Liver (tissue), 9 donors: ENCODE results near the gene STAT1. TPM values are rescaled to one million over a fixed set of nuclear protein-coding genes. Genes with fewer than 3 reads are reported as not detected.

Experiments
- DNase-seq: peaks from one replicate; pipeline ENCODE4 v3.0.0-alpha.2; 2017; ENCODE audit warnings: low spot score
- H3K27ac ChIP-seq, 2 donors: one replicate each; pipeline ENCODE4 v1.7.0; 2013; ENCODE audit warnings: inconsistent platforms in 2 of 2, low read length in 2 of 2, control low read depth in 1 of 2, low read depth in 1 of 2, mild to moderate bottlenecking in 1 of 2
- H3K27me3 ChIP-seq, 4 donors: one replicate each; pipeline versions ENCODE4 v1.6.1 to v1.7.0; 2013; ENCODE audit warnings: low read length in 3 of 4, inconsistent platforms in 1 of 4, mild to moderate bottlenecking in 1 of 4, moderate library complexity in 1 of 4; ENCODE audit not compliant: control insufficient read depth in 4 of 4, insufficient read depth in 4 of 4
- H3K36me3 ChIP-seq, 4 donors: one replicate each; pipeline versions ENCODE4 v1.6.1 to v1.7.0; 2013; ENCODE audit warnings: low read length in 3 of 4, mild to moderate bottlenecking in 3 of 4, low read depth in 1 of 4, moderate library complexity in 1 of 4; ENCODE audit not compliant: control insufficient read depth in 4 of 4, insufficient read depth in 3 of 4
- H3K4me1 ChIP-seq, 4 donors: one replicate each; pipeline versions ENCODE4 v1.6.1 to v1.7.0; 2013; ENCODE audit warnings: low read length in 3 of 4, mild to moderate bottlenecking in 3 of 4, moderate library complexity in 1 of 4; ENCODE audit not compliant: control insufficient read depth in 4 of 4, insufficient read depth in 4 of 4
- H3K4me3 ChIP-seq, 3 donors: one replicate each; pipeline versions ENCODE4 v1.6.1 to v1.7.0; 2013; ENCODE audit warnings: low read length in 3 of 3, control low read depth in 1 of 3, low read depth in 1 of 3, mild to moderate bottlenecking in 1 of 3
- H3K9ac ChIP-seq, 2 donors: one replicate each; pipeline ENCODE4 v1.7.0; 2013; ENCODE audit warnings: low read length in 2 of 2, mild to moderate bottlenecking in 2 of 2, moderate library complexity in 2 of 2, control low read depth in 1 of 2, low read depth in 1 of 2
- H3K9me3 ChIP-seq, 4 donors: one replicate each; pipeline versions ENCODE4 v1.6.1 to v1.7.0; 2013; ENCODE audit warnings: low read length in 3 of 4; ENCODE audit not compliant: control insufficient read depth in 4 of 4
- EGR1 ChIP-seq, 2 donors: IDR thresholded peaks; 2 replicates each; pipeline ENCODE4 v1.6.1; 2016 to 2018; ENCODE audit warnings: antibody characterized with exemption in 2 of 2, low read depth in 2 of 2
- FOXA1 ChIP-seq: IDR thresholded peaks from 2 replicates; pipeline ENCODE4 v1.6.1; 2016; ENCODE audit warnings: antibody characterized with exemption
- FOXA2 ChIP-seq: IDR thresholded peaks from 2 replicates; pipeline ENCODE4 v1.6.1; 2016; ENCODE audit warnings: antibody characterized with exemption
- GABPA ChIP-seq, 2 donors: IDR thresholded peaks in 1 of 2; conservative IDR thresholded peaks in 1 of 2; 2 replicates each; pipeline ENCODE4 v1.6.1; 2016; ENCODE audit warnings: antibody characterized with exemption in 2 of 2, mild to moderate bottlenecking in 1 of 2, moderate library complexity in 1 of 2
- HNF4A ChIP-seq, 2 donors: conservative IDR thresholded peaks; 2 replicates each; pipeline ENCODE4 v1.6.1; 2016; ENCODE audit warnings: antibody characterized with exemption in 2 of 2, mild to moderate bottlenecking in 2 of 2
- HNF4G ChIP-seq: IDR thresholded peaks from 2 replicates; pipeline ENCODE4 v1.6.1; 2016; ENCODE audit warnings: antibody characterized with exemption
- JUND ChIP-seq, 2 donors: IDR thresholded peaks; 2 replicates each; pipeline ENCODE4 v1.6.1; 2016; ENCODE audit warnings: antibody characterized with exemption in 2 of 2
- NR2F2 ChIP-seq: IDR thresholded peaks from 2 replicates; pipeline ENCODE4 v1.6.1; 2016; ENCODE audit warnings: antibody characterized with exemption
- RAD21 ChIP-seq, 2 donors: IDR thresholded peaks; 2 replicates each; pipeline ENCODE4 v1.6.1; 2016; ENCODE audit warnings: antibody characterized with exemption in 2 of 2, mild to moderate bottlenecking in 2 of 2
- RXRA ChIP-seq, 2 donors: IDR thresholded peaks; 2 replicates each; pipeline ENCODE4 v1.6.1; 2017 to 2018; ENCODE audit warnings: antibody characterized with exemption in 2 of 2, mild to moderate bottlenecking in 1 of 2
- SP1 ChIP-seq: IDR thresholded peaks from 2 replicates; pipeline ENCODE4 v1.6.1; 2018; ENCODE audit warnings: antibody characterized with exemption, mild to moderate bottlenecking
- TAF1 ChIP-seq: conservative IDR thresholded peaks from 2 replicates; pipeline ENCODE4 v1.6.1; 2016; ENCODE audit warnings: antibody characterized with exemption, mild to moderate bottlenecking
- YY1 ChIP-seq: IDR thresholded peaks from 2 replicates; pipeline ENCODE4 v1.6.1; 2016; ENCODE audit warnings: antibody characterized with exemption, mild to moderate bottlenecking
- WGBS: extraction: QIAGEN DNeasy Blood & Tissue Kit; methylation state at CpG from one replicate; pipeline ENCODE4 v1.1.7; 2013; 5-methylcytosine and 5-hydroxymethylcytosine counted together
- polyA plus RNA-seq, 2 donors: library from polyadenylated mRNA; stranded (reverse) in 1 of 2; unstranded in 1 of 2; fragments of 200-250 nt in 1 of 2; fragments of >200 nt in 1 of 2; fragmentation: Nextera tagmentation in 1 of 2; extraction: Ambion mirVana in 1 of 2; gene quantifications; one replicate each; pipeline versions ENCODE4 v1.2.1 to v1.2.3, GENCODE V29; 2013 to 2015
- total RNA-seq, 2 donors: library from RNA; depleted of rRNA; stranded (reverse); fragments of >200 nt; gene quantifications; one replicate each; pipeline ENCODE4 v1.2.3, GENCODE V29; 2014
- TF ChIP-seq, protein P1 (sequence below): IDR thresholded peaks from 2 replicates; pipeline ENCODE4 v1.6.1; 2016; ENCODE audit warnings: antibody characterized with exemption
- TF ChIP-seq, protein P2 (sequence below): fragments of 150-350 bp; IDR thresholded peaks from 2 replicates; pipeline ENCODE4 v1.5.1; 2017; ENCODE audit warnings: improper control_type of control experiment, low read depth, low read length; ENCODE audit not compliant: missing input control
- TF ChIP-seq, protein P3 (sequence below): IDR thresholded peaks from 2 replicates; pipeline ENCODE4 v1.6.1; 2016; ENCODE audit warnings: antibody characterized with exemption
- TF ChIP-seq, protein P4 (sequence below): IDR thresholded peaks from 2 replicates; pipeline ENCODE4 v1.6.1; 2016; ENCODE audit warnings: antibody characterized with exemption, mild to moderate bottlenecking
- TF ChIP-seq, protein P5 (sequence below): IDR thresholded peaks from 2 replicates; pipeline ENCODE4 v1.6.1; 2016; ENCODE audit warnings: antibody characterized with exemption
- donor health status: healthy.
- donor health status: healthy.
- donor health status: healthy.
- donor health status: healthy.
- donor health status: healthy.

The STAT1 gene
- total and polyA plus RNA-seq, 4 donors: 26.2 to 78.7 (median 45.6) TPM

DNA sequence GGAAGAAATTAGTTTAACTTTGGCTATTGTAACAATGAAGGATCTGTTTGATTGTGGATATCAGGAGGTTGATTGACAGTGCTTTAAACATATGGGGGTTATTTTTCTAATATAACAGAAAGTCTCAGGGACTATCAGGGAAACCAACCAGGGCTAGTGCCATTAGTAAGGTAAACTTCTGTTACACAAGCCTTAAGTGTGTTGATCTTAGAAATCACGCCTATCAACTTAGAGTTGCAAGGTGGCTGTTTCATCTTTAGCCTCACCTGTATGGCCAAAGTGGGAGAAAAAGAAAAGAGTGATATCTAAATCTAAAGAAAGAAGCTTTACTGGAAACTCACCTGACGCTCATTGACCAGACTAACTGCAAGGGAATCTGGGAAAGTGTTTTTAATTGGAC lies 71.3 kb downstream of the STAT1 start:
- Histone ChIP-seq H3K9me3 (no peaks in the 10 kb centered on the region), H3K4me1 (no peaks in the 10 kb centered on the region), H3K4me3 (no peak overlapping the region), H3K27me3 (no peaks in the 10 kb centered on the region), H3K27ac (no peak overlapping the region), H3K36me3 (no peaks in the 10 kb centered on the region), H3K9ac (no peak overlapping the region)
- 96% methylated on average over 2 of the region's 2 CpGs for WGBS
- no peak for DNase-seq
- TF ChIP-seq, protein P1, sequence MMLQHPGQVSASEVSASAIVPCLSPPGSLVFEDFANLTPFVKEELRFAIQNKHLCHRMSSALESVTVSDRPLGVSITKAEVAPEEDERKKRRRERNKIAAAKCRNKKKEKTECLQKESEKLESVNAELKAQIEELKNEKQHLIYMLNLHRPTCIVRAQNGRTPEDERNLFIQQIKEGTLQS: no peak
- TF ChIP-seq HNF4G: no peak
- TF ChIP-seq TAF1: no peak
- TF ChIP-seq, protein P2, sequence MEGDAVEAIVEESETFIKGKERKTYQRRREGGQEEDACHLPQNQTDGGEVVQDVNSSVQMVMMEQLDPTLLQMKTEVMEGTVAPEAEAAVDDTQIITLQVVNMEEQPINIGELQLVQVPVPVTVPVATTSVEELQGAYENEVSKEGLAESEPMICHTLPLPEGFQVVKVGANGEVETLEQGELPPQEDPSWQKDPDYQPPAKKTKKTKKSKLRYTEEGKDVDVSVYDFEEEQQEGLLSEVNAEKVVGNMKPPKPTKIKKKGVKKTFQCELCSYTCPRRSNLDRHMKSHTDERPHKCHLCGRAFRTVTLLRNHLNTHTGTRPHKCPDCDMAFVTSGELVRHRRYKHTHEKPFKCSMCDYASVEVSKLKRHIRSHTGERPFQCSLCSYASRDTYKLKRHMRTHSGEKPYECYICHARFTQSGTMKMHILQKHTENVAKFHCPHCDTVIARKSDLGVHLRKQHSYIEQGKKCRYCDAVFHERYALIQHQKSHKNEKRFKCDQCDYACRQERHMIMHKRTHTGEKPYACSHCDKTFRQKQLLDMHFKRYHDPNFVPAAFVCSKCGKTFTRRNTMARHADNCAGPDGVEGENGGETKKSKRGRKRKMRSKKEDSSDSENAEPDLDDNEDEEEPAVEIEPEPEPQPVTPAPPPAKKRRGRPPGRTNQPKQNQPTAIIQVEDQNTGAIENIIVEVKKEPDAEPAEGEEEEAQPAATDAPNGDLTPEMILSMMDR: no peak
- TF ChIP-seq EGR1 (IDR thresholded peaks at IDR 0.05; ENCODE audit: low read depth in 2 of 2): no peak
- TF ChIP-seq, protein P3, sequence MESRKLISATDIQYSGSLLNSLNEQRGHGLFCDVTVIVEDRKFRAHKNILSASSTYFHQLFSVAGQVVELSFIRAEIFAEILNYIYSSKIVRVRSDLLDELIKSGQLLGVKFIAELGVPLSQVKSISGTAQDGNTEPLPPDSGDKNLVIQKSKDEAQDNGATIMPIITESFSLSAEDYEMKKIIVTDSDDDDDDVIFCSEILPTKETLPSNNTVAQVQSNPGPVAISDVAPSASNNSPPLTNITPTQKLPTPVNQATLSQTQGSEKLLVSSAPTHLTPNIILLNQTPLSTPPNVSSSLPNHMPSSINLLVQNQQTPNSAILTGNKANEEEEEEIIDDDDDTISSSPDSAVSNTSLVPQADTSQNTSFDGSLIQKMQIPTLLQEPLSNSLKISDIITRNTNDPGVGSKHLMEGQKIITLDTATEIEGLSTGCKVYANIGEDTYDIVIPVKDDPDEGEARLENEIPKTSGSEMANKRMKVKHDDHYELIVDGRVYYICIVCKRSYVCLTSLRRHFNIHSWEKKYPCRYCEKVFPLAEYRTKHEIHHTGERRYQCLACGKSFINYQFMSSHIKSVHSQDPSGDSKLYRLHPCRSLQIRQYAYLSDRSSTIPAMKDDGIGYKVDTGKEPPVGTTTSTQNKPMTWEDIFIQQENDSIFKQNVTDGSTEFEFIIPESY: no peak
- TF ChIP-seq RAD21 (IDR thresholded peaks at IDR 0.05): no peak
- no peak for TF ChIP-seq JUND (IDR thresholded peaks at IDR 0.05)
- TF ChIP-seq NR2F2: no peak
- no peak for TF ChIP-seq HNF4A (conservative IDR thresholded peaks at IDR 0.05)
- TF ChIP-seq, protein P4, sequence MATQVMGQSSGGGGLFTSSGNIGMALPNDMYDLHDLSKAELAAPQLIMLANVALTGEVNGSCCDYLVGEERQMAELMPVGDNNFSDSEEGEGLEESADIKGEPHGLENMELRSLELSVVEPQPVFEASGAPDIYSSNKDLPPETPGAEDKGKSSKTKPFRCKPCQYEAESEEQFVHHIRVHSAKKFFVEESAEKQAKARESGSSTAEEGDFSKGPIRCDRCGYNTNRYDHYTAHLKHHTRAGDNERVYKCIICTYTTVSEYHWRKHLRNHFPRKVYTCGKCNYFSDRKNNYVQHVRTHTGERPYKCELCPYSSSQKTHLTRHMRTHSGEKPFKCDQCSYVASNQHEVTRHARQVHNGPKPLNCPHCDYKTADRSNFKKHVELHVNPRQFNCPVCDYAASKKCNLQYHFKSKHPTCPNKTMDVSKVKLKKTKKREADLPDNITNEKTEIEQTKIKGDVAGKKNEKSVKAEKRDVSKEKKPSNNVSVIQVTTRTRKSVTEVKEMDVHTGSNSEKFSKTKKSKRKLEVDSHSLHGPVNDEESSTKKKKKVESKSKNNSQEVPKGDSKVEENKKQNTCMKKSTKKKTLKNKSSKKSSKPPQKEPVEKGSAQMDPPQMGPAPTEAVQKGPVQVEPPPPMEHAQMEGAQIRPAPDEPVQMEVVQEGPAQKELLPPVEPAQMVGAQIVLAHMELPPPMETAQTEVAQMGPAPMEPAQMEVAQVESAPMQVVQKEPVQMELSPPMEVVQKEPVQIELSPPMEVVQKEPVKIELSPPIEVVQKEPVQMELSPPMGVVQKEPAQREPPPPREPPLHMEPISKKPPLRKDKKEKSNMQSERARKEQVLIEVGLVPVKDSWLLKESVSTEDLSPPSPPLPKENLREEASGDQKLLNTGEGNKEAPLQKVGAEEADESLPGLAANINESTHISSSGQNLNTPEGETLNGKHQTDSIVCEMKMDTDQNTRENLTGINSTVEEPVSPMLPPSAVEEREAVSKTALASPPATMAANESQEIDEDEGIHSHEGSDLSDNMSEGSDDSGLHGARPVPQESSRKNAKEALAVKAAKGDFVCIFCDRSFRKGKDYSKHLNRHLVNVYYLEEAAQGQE: no peak
- no peak for TF ChIP-seq FOXA2
- no peak for TF ChIP-seq RXRA (IDR thresholded peaks at IDR 0.05)
- TF ChIP-seq, protein P5, sequence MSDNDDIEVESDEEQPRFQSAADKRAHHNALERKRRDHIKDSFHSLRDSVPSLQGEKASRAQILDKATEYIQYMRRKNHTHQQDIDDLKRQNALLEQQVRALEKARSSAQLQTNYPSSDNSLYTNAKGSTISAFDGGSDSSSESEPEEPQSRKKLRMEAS: no peak
- TF ChIP-seq YY1: no peak
- TF ChIP-seq FOXA1: no peak
- TF ChIP-seq SP1: no peak
- no peak for TF ChIP-seq GABPA (IDR thresholded peaks at IDR 0.05 in 1 of 2, conservative IDR thresholded peaks at IDR 0.05 in 1 of 2)
